Hematopoietic multipotent progenitor cell treated with erythropoietin and hydrocortisone succinate and interleukin-3 and kit ligand, for 8 days (in vitro differentiated cells): ENCODE results near the gene FABP3.
"Not testable (repeated sequence)": the region's sequence is repeated elsewhere in the genome, so short reads cannot be mapped to it uniquely, and the experiment has no call there.

Experiments
- DNase-seq: peaks from one replicate; pipeline ENCODE4 v3.0.0-alpha.2; 2015

The FABP3 gene

DNA sequence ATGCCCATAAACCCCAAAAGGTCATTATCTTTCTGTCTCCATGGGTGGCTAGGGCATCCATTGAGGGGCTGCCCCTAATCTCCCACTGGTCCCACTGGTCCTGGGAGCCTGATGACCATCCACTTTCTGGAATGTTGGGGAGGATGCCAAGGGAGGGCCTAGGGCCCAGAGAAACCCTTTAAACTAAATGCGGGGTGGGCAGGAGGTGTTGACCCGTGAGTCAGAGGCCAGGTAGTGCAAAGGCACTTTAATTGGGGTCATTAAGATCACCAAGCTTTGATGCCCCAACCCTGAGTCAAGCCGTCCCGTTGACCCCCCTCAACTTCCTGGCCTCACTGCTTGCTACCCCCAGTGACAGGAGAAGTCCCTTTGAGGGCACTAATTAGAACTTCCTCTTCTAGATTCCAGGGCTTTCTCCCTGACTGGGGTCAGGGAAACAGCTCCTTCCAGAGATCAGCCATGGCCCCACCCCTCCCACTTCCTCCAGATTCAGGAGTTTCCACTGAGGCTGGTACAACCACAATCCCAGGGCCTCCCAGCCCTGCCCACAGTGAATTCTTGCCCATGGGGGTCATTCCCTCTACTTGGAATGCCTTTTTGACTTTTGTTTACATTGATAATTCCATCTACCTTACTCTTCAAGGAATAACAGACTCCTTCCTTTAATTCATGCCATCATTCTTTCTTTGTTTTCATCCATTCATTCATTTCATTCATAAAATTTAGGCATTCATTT, 24.7 kb upstream of the FABP3 start:
- no peak for DNase-seq

DNA sequence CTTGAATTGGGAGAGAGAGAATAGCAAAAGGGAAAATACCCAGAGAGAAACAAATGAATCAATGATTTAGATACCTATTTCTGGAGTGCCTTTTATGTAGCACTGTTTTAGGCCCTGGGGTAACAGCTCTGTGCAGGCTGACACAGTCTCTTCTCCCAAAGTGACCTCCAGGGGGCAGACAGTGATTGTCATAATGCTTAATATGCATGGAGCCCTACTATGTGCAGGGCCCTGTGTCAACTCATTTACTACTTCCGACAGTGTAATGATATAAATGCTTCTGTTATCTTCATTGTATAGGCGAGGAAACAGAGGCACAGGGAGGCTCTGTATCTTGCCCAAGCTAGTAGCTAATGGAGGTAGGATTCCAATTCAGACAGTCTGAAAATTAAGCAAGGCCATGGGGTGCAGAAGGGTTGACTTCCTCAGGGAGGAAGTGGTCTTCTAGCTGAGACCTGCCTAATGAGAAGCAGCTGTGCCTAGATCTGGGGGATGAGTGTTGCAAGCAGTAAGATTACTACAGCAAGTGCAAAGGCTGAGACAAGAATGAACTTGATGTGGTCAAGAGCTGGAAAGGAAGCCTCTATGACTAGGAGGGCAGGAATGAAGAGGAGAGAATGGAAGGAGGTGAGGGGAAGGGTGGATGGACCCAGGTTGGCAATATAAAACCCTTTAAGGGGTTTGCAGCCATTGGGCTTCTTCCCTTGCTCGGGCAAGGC, 23.9 kb upstream of the FABP3 start:
- DNase-seq: peak; percentile 59

DNA sequence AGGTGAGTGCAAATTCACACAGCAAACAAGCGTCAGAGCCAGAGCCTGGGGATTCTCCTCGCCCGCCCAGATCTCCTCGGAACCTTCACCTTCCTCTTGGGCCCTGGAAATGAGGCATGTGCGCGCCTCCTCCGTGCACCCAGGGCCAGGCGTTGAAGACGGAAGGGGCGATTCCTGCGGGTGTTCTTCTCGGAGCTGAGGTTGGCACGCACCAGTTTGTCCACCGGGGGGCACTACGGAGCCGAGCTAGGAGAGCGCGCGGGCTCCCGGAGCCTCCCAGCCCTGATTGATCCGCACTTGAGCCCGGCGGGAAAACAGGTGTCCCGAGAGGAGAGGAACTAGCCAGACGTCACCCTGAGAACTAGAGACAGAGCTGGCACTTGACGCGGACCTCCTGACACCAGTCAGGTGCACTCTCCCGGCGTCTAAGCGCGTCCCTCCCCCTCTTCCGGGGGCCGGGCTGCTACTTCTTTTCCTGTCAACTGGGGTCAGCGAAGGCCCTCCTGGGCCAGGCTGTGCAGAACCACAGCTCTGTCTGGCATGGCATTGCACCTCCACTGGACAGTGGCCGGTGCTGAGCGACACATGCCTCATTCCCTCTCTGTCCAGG, 21.8 kb upstream of the FABP3 start:
- DNase-seq: peak; percentile 81

DNA sequence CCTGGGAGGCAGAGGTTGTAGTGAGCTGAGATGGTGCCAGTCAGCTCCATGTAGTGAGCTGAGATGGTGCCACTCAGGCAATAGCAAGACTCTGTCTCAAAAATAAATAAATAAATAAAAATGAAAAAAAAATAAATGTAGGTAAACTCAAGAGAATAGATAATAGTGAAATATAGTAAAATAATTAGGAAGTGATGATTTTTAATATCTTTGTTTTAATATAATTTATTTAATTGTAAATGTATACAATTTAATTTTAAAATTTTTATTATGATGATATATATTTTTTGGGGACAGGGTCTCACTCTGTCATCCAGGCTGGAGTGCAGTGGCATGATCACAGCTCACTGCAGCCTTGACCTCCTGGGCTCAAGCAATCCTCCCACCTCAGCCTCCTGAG, 20.6 kb upstream of the FABP3 start:
- DNase-seq: no peak

DNA sequence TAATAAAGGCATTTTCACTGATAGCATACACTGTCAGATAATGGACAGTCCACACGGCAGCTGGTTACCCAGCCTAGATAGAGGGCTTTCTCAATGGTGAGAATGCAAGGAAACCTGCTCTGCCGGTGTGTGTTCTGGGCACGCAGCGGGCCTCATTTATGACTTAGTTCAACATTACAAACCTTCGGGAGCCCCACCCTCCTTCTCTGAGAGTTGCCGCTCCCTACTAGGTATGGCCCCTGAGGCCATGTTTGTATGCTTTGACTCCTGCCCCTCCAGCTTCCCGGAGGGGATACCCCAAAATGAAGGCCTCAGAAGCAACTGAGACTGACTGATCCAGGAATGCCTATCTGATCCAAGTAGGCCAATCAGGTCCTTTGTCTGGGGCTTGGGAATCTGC, 17.2 kb upstream of the FABP3 start:
- no peak for DNase-seq

DNA sequence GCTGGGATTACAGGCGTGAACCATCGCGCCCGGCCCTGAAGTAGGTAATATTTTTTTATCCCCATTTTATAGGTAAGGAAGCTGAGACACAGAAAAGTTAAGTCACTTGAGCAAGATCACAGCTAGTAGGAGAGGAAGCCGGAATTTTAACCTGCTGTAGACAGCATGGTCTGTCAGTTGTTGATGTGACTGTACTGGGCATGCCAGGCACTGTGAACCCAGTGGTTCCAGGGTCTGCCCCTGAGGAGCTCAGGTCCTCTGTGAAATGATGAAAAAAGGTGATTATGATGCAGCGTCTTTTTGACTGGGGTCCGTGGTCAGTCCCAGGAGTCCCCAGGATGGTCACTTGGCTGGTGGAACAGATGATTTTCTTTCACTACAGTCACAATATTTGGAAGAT, 16.7 kb upstream of the FABP3 start:
- DNase-seq: no peak

DNA sequence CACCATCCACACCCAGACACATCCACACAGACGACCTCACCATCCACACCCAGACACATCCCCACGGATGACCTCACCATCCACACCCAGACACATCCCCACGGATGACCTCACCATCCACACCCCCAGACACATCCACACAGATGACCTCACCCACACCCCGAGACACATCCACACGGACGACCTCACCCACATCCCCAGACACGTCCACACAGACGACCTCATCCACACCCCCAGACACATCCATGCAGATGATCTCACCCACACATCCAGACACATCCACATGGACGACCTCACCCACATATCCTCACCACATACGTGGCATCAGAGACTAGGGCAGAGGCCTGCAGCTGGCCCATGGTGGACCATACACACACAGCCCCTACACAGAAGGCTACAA, 14.7 kb upstream of the FABP3 start:
- no peak for DNase-seq

DNA sequence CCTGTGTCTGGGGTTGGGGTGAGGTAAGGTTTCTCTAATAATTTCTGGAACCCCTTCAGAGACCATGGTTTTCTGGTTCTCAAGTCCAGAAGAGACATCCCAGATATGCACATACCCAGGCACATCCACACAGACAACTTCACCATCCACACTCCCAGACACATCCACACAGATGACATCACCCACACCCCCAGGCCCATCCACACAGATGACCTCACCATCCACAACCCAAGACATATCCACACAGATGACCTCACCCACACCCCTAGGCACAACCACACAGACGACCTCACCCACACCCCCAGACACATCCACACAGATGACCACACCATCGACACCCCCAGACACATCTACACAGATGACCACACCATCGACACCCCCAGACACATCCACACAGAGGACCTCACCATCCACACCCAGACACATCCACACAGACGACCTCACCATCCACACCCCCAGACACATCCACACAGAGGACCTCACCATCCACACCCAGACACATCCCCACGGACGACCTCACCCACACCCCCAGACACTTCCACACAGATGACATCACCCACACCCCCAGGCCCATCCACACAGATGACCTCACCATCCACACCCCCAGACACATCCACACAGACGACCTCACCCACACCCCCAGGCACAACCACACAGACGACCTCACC, 13.8 kb upstream of the FABP3 start:
- not testable (repeated sequence) for DNase-seq

DNA sequence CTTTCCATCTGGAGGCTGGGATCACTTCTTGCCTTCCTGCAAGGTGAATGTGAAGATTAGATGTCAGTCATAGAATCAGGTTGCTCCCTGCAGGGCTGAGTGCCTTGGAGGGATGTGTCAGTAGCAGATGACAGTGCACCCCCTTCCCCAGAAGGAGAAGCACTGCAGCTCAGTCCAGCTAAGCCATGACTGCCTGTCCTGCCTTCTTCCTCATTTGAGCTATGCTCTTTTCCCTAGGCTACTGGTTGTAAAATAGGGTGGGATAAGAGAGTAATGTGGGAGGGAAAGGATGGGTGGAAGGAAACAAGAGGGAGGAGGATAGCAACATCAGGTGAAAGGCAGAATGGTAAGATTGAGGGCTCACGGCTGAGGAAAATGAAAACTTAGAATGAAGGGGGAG, 11.1 kb upstream of the FABP3 start:
- DNase-seq: no peak

DNA sequence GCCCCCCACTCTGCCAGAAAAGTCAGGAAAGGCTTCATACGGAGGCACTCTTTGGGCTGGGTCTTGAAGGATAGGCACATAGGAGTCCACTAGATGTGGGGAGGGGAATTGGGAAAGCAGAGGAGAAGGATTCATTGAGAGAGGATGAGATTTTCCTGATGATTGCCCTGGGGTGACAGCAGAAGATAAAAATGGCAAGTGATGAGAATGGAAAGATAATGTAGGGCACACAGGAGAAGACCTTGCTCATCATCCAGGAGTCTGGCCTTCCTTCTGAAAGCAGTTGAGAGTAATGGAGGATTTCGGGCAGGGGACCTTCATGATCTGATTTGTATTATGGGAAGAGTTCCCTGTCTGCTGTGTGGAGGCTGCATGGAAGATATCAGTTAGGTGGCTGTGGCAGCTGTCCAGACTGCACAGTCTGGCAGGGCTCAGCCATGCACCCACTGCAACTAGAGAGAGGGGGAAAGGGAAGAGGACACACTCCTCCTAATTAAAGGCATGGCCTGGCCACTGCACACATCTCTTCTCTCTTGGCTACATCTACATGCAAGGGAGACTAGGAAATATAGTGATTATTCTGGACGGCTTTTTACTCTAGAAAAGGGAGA, 9.6 kb upstream of the FABP3 start:
- DNase-seq: no peak

DNA sequence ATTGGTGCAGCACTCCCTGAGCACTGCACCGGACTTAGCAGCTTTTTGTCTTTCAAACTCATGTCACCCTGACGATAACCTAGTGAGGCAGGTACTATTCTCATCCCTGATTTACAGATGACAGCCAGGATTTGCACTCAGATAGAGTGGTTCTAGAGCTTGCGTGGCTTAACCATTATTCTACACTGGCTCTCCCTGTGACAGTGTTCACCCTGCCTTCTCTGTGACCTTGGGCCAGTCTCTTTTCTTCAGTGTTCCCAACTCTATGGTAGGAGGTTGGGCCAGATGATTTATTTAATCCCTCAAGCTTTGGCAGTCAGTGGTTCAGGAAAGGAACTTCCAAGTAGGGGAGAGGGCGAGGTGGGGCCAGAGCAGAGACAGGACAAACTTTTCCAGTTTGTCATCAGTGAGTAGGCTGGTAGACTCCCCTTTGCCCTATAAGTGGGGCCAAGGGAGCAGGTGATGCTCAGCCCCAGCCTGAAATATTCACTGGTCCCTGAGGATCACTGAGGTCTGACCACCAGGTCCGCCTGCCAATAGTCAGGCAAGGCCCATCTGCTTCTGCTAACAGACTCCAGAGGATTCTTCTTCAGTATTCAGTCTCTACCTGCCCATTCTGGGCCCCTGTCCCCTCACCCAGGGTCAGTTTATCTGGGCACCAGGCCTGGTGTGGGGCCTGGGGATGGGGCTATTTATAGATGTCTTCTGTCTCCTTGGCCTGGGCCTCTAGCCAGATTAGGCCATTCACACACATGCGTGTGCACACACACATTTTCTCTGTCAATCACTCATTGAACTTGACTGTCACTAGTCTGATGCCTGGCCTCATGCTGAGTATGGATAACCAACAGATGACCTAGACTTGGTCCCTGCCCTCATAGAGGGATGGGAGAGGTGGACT, 8.8 kb upstream of the FABP3 start:
- DNase-seq: no peak

DNA sequence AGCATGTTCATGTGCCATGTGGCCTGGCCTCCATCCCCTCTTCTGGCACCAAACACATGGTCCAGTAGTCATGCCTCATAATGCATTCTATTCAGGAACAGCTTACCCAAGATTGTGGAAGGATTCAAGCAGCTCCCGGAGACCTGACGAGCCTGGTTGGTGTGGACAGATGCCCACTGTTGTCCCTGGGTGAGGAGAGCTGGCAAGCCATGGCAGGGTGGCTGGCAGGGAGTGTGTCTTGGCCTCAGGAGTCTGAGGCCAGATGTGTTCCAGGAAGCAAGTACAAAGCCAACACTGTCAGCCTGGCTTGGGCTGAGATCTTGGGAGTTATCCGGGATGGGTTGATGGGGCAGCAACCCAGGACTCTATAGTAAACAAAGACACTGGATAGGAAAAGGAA, 7.3 kb upstream of the FABP3 start:
- DNase-seq: no peak

DNA sequence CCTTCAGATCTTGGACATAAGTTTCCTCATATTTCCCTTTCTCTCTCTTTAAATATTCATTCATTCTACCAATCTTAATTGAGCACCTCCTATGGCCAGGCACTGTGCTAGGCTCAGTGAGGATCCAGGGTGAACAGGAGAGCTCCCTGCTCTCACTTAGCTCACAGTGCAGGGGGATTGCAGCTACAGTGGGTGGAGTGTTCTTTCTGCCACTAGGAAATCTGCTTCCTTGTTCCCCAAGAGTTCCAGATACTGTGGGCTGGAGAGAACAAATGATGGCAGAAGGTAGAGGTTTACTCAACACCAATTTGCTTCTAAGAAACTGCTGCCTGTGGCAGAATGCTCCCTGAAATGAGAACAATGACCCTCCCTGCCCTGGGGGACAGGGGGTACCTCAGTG, 5.1 kb upstream of the FABP3 start:
- DNase-seq: no peak

DNA sequence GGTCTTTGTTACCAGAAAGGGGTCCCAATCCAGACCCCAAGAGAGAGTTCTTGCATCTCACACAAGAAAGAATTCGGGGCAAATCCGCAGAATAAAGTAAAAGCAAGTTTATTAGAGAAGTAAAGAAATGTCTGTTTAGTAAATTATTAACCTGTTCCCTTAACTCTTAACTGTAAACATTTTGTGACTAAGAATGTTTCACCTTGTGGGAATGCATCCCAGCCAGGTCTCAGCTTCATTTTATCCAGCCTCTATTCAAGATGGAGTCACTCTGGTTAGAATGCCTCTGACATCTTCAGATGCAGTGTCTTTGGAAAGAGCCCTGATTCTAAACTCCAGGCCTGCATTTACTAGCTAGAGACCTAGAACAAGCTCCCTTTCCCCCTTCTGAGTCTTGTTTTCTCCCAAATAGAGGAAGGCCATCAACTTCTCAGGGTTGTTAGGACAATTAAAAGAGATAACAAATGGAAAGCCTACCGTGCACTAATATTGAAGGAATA, 4.5 kb upstream of the FABP3 start:
- DNase-seq: no peak

DNA sequence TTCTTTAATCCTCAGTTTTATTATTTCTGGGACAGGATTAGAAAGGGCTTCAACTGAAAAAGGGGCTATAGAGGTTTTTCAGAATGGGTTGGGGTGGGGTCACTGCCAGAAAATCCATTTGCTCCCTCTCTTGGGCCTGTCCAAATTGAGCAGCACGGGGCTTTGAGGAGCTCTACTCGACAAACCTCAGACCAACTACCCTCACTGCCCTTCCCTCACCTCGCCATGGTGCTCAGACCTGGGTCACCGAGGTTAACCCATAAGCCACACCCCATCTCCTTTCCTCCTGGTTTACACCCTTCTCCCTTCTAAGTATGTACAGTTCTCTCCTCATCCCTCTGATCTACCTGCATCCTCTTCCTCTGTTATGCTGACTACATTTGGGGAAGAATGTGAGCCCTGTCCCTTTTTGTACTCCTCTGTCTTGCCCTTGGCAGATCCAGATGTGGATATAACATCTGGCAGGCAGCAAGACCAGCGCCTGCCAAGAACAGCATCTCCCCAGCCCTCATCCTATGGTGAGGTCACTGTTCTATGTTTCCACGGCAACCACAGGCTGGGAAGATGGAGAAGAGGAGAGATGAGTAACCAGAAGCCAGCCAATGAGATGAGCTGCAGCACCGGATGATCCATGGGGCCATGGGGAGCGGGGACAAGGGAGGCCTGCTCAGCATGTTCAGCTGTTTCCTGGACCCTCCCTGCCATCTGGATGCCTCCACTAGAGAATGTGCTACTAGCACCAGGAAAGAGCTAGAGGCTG, 3.7 kb upstream of the FABP3 start:
- DNase-seq: no peak

DNA sequence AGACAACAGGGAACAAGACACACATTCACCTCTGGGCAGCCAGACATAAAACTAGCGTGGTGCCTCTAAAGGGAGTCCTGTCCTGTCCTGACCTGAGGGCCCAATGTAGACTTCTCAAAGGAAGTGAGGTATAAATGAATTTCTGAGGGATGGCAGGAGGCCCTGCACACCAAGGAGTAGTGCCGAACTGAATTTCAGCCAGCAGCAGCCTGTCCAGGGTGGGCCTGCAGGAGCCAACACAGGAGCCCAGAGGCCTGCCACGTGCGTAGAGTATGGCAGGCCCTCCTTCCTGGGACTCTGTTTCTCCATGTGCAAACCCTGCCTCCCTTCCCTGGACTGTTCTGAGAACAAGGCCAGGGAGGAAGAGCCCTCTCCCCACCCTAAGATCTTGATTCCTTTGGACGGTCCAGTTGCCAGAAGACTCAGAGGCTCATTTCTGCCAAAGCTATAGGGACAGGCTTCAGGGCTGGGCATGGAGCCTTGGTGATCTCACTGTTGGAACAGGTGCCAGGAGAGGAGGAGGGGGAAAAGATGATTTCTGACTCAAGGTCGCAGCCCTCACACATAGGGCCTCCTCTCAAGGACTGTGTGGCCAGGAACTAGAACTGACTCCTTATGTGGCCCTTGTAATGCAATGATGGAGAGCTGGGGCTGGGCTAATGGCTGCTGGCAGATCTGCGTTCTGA, 1.8 kb upstream of the FABP3 start:
- no peak for DNase-seq

DNA sequence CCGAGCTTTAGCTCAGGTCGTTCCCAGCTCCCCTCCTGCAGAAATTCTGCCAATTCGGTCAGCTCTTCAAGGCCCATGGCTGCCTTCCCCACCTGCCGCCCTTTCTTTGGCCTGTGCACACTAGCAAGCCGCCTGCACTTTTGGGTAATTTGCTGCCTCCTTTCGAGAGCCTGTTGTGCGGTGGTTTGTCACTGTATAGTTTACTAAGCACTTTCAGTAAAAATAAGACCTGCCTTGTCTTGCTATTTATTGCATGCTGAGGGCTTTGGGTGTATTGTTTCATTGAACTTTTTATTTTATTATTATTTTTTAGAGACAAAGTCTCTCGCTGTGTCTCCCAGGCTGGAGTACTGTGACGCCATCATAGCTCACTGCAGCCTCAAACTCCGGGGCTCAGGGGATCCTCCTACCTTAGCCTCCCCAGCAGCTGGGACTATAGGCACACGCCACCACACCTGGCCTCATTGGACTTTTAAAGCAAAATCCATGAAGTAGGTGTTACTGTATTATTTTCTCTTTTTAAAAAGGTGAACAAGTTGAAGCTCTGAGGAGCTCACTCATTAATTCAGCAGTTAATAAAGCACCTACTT, 1.1 kb upstream of the FABP3 start:
- no peak for DNase-seq

DNA sequence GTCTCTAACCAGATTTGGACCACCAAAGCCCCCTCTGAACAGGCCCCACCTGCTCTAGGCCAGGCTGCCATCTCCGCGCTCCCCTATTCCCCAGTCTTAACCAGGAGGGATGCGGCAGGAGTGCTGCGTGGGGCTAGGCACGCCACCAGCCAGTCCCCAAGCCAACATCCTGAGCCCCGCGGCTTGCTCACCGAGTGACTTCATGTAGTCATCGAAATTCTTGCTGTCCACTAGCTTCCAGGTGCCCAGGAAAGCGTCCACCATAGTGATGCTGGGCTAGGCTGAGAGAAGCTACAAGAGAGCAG, 173 bp downstream of the FABP3 start:
- DNase-seq: no peak

DNA sequence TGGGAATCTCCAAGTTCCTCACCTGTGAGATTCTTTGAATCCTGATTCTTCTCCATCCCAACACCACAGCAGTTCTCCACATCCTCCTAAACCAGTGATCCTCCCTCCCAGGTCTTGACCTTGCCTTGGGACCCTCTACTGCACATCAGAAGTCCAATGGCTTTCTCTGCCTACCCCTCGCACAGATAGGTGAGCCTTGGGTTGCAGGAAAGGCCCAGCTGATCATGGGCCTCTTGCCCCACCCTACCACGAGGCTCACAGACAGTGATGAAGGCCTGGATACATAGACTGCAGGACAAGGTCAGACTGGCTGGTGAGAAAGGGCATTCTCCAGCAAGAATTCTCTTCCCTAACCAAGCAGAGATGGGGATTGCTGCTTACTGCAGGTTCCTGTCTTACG, 825 bp downstream of the FABP3 start:
- DNase-seq: no peak
